Stimulated activated CD4-positive, alpha-beta T cell treated with anti-CD3 and anti-CD28 coated beads, Interleukin-2, amount 100 ng/mL, for 24 hours (primary cell): ENCODE measurements around the gene PLA2G4B.

Source experiments
- DNase-seq, 2 donors: peaks; one replicate each; pipeline ENCODE4 v3.0.0-alpha.2; 2020

PLA2G4B gene

DNA sequence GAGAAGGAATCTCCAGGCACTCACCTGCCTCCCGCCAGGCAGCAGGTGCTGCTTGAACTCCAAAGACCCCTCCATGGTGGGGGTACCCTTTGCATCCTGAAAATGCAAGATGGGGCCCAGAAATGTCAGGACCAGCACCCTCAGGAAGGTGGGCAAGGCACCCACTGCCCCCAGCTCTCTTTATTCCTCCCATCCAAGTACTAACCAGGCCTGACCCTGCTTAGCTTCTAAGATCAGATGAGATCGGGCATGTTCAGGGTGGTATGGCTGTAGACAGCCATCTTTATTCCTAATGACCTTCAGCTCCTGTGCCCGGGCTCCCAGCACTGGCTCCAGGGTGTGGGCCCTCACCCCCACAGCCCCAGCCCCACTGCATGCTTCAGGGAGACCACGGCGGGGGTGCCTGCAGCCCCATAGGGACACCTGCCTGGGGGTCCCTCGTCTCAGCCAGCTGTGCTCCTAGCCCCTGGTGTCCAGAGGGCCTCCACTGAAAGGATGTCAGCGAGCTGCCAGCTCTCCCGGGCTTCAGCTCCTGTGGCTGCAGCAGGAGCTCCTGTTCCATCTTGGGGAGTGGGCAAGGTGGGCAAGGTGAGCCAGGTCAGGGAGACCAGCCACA, 13.2 kb downstream of the PLA2G4B start:
- no peak for DNase-seq

DNA sequence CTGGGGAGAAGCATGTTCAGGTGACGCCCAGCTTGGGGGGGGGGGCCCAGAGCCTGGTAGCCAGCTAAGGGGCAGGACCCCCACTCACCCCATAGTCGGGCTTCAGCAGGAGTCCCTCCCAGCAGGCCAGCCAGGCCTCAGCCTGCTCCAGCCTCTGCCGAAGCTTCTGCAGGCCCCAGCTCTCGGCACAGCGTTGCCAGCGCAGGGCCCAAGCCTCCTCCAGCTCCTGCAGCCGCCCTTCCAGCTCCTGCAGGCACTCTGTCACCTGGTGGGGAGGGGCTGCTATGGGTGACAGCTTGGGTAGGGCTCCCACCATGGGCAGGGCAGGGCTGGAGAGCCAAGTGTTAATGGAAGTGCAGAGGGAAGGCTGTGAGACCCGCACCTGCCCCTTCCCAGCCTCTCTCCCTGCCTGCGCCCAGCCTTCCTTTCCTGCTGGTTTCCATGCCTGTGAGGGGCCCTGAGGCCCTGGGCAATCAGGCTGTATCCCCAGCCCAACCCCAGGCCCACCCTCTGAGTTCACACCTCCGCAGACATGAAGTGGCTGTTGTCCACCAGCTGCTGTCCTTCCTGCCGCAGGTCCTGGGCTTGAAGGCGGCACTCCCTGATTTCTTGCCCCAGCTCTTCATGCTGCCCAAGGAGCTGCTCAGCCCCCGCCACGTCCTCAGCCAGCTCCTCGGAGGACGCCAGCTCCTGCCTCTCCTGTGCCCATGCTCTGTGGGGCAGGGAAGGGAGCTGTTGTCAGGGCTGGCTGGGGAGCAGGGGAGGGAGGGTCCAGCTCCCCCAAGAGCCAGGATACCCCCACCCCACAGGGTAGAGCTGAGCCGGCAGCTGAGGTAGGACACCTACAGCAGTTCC, 14.3 kb downstream of the PLA2G4B start:
- DNase-seq: no peak

DNA sequence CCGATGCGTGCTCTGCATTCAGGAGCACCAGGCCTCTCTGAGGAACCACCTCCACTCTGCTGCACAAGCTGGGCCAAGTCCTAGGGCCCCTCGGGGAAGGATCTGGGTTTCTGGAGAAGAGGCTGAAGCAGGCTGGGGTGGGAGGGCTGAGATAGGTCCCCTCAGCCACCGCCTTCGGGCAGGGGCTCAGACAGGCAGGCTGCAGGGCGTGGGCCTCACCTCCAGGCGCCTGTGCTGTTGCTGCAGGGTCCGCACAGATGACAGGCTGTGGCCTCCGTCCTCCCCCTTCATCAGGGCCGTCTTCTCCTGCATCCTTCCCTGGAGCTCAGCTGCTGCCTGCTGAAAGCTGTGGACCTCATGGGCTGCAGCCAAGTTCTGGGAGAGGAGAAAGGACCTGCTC, 15.2 kb downstream of the PLA2G4B start:
- DNase-seq: no peak

DNA sequence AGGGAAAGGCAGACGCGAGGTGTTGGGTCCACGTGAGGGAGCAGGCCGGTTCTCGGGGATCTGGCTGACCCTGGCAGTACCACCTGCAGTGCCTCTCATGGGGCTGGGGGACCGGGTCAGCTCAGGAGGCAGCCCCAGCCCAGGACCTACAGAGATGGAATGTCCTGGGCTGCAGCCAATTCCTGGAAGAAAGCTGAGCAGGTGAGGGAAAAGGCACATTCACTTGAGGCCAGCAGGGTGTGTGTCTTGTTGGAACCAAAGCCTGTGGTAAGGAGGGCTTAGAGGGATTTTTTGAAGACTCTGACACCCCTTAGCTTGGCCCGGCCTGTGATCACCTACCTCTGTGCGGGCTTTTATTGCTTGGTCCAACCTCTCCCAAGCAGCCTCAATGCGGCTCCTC, 15.8 kb downstream of the PLA2G4B start:
- no peak for DNase-seq

DNA sequence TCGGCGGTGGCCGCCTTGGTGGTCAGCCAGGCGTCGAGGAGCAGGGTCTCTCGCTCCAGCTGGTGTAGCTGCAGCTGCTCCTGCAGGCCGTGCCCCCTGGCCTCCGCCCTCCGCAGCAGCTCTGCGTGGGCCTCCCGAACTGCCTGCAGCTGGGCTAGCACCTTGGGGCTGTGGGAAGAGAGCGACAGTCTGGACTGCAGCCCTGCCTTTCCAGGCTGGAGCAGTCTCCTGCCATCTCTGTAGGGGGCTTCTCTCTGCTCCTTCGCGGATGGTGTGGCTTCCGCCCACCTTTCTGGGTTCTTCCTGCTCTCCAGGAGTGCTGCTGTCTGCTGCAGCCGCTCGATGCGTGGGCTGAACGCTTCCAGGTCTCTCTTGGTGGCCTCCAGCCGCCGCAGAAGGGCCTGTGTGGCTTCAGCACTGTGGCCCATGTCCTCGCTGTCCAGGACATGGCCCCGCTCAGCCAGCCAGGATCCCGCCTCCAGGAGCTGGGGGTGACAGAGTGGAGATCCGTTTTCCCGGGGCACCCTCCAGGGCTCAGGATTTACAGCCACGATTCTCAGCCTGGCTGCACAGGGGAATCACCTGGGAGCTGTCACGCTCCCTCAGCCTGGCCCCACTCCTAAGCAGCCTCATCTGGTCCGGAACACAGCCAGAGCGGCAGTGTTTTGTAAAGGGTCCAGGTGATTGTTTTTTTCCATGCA, 16.8 kb downstream of the PLA2G4B start:
- no peak for DNase-seq

DNA sequence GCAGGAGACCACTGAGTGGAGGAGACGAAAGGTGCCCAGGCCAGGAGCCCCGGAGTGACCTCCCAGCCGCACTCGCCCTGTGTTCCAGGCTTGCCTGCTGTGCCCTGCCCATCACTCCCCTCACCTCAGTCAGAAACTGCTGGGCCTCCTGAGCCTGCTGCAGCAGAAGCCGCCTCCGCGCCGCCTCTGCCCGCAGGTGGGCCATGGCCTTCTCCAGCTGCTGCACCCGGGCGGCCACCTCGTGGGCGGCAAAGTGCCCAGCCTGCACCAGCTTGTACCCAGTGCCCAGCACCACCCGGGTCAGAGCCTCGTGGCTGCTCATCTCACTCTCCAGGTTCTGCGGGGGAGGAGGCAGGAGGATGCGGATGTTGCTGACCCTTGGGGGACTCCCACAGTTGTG, 17.6 kb downstream of the PLA2G4B start:
- DNase-seq: no peak

DNA sequence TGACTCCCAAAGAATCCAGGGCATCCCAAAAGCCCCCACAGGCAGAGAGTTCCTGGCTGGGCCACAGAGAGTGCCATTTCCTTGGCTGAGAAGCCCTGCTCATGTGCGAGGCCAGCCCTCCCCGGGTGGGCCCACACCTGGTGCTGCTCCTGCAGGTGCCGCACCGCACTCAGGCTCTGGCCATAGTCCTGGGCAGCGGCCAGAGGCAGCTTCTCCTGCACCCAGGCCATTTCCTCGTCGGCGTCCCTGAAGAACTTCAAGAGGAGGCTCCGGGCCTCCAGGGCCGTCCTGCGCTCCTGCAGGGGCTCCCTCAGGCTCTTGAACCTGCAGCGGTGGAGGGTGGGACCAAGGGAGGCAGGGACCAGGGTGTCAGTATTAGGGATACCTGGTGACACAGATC, 18.1 kb downstream of the PLA2G4B start:
- DNase-seq: no peak

DNA sequence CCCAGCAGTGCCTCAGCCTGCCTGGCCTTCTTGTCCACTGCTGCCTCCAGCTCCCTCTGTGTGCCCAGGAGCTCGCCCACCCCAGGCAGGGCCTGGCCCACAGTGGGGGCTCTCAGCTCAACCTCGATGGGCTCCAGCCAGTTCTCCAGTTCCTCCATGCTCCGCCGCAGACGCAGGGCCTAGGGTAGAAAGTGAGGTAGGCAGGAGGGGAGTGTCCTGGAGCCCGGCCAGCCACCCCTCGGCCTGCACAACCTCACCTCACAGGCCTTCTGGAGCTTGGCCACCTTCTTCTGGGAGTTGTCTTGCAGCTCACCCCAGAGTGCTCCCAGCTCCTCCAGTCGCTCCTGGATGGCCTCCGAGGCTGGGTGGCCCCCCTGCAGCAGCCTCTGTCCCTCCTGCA, 18.7 kb downstream of the PLA2G4B start:
- DNase-seq: no peak

DNA sequence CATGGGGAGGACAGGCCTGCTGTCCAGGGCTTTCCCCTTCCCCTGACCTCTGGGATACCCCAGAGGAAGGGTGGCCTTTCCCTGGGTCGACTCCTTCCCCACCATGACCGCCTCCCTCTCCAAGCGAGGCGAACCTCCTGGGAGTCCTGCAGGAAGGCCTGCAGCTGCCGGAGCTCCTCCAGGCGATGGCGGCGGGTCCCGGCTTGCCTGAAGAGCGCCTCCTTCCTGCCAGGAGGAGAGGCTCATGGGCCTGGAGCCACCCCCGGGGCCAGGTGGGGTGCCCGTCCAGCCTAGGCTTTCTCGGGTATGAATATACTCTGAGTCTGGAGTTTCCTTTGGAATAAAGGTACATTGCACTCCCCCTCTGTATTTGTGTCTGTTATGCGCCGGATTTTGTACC, 20.1 kb downstream of the PLA2G4B start:
- DNase-seq: no peak

DNA sequence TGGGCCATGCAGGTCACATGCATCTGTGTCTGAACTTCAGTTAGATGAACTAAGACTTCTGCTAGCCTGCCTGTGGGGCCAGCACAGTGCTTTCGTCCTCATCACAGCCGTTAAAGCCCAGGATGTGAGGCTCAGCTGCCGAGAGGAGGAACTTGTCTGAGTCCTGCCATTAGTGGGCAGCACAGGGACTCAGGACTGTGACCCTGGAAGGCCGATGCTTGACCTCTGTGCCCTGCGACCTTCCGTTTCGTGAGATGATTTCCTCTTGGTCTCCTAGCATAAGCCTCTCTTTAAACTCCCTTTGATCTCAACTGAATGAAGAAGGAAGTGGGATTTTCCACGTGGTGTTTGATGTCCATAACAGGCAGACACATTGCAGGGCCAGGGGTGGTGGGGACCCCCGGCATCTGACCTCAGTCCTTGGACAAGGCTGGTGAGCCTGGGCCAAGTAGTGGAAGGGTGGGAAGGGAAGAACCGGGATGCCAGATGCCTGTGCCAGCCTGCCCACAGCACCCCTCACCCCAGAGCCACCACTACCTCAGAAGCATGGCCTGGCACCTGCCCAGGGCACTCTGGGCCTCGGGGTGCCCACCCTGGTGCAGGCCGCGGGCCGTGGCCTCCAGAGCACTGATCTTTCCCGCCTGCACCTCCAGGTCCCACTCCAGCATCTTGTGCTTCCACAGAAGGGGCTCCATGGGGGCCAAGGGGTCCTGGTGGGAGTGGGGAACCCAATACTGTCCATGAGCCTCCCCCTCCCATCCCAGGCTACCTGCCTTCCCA, 21.6 kb downstream of the PLA2G4B start:
- DNase-seq: no peak

DNA sequence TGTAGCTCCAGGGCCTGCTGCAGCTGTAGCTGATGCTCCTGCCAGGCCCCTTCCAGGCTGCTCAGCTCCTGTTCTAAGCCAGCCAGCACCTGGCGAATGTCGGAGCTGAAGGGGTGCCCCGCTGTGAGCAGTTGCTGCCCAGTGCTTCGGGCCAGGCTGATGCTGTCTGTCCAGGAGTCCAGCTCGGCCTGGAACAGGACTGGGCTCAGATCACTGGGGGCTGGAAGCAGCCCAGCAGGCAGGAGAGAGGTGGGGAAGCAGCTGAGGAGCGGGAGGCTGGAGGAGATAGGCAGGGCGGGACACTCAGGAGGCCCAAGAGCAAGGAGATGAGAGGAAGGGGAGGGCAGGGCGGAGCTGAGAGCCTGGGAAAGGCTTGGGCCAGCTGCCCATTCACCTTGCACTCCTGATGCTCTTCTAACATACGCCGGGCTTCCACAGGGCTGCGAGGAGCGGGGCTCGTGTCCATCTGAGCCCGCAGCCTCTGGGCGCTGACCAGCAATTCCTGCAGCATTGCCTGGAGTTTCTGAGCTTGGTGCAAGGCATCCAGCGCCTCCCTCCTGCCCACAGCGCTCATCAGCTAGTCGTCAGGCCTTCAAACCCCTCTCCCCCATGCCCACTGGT, 23.2 kb downstream of the PLA2G4B start:
- DNase-seq: no peak

DNA sequence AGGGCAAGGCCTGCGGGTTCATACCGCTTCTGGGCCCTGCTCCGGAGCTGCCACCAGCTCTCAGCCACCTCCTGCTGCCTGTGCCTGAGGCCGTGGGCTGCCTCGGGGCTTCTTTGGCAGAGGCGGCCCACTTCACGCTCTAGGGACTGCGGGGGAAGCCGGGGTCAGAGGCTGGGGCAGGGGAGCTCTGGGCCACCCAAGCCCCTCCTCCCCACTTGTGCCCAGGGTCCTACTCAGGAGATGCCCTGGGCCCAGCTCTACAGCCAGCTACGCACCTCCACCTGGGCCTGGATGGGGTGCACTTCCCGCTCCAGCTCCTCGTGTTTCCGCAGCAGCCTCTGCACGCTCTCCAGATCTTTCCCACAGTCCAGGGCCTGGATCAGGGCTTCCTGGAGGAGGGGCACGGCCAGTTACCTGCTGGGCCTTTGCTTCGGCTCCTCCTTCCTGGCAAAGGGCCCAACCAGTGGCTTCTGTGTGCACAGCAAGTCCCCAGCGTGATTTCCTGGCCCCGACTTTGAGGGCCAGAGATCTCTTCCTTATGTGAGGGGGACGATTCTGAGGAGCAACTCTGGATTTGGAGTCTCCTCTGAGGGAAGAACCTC, 24.0 kb downstream of the PLA2G4B start:
- DNase-seq: no peak

DNA sequence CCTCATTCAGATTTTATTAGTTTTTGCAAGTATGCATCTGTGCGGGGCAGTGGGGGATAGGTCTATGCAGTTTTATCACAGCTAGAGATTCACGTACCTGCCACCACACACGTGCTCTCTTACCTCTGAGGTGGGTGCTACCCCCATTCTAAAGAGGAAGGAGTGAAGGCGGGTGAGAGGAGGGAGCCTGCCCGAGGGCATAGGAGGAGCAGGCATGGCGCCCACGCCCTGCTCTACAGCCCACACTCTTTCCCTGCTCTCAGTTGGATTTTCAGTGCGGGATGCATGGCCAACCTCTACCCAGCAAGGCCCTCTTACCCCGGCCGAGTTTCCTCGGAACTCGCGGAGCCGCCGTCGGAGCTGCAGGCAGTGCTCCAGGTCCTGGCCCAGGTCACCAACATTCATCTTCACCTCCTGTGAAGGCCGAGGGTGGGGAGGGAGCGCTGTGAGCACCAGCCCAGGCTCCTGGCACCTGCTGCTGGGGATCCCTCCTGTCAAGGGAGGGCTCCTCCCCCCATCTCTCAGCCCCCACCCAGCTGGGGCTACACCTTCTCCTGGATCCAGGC, 26.9 kb downstream of the PLA2G4B start:
- DNase-seq: no peak

DNA sequence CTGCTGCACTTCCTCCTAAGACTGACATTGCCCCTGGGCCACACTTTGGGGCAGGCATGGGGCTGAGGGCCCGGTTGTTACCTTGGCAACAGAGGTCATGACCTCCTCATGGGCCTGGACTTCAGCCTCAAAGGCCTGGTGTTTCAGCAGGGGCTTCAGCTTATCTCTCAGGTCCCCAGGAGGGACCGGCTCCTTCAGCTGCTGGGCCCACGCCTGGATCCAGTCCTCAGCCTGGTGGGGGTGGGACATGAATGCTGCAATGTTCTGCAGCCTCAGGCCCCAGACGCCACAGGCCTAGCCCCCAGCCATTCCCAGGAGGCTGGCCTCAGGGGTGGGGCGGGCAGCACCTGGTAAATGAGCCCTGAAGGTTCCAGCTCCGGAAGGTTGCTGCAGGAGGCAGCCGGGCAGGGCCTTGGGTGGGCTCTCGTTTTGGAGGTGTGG, 27.6 kb downstream of the PLA2G4B start:
- DNase-seq: no peak

DNA sequence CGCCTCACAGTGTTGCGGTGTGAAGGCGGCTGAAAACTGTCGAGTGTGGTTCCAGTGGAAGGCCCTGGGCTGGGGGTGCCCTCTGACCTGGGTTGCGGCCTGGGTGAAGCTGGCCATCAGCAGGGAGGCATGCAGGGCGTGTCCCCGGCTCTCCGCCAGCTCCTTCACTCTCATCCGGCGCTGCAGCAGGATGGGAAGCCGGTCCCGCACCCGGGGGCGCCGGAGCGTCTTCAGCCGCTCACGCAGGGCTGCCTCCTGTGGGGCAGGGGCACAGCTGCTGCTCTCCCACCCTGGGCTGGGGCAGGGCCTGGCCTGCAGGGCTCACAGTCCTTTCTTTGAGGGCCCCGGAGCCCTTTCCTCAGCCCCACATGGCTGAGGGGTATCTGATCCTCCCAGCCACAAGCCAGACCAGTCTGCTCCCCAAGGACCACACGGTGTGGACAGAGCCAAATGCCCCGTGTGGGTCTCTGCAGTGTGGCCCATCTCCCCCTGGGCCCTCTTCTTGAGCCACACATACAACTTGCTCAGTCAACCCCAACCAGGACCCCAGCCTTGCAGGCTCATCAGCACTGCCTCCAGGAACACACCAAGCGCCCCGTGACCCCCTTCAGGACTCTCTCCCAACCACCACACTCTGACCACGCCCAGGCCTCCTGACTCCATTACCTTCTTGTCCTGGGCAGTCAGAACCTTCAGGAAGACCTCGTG, 28.4 kb downstream of the PLA2G4B start:
- no peak for DNase-seq

DNA sequence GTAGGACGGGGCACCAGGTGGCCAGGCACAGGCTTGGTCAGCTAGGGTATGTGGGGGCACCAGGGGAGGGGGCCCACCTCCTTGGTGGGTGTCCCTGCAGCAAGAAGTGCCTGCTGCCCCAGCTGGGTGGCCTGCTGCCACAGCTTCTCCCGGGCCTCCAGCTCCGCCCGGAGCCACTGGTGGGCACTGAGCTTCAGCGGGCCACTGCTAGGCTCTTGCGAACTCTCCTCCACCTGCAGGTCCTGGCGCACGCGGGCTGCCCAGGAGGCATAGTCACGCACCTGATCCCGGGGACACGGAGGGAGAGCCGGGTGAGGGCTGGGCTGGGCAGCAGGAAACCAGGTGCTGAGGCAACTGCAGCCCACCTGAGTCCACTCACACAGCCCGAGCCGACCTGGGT, 29.7 kb downstream of the PLA2G4B start:
- DNase-seq: no peak

DNA sequence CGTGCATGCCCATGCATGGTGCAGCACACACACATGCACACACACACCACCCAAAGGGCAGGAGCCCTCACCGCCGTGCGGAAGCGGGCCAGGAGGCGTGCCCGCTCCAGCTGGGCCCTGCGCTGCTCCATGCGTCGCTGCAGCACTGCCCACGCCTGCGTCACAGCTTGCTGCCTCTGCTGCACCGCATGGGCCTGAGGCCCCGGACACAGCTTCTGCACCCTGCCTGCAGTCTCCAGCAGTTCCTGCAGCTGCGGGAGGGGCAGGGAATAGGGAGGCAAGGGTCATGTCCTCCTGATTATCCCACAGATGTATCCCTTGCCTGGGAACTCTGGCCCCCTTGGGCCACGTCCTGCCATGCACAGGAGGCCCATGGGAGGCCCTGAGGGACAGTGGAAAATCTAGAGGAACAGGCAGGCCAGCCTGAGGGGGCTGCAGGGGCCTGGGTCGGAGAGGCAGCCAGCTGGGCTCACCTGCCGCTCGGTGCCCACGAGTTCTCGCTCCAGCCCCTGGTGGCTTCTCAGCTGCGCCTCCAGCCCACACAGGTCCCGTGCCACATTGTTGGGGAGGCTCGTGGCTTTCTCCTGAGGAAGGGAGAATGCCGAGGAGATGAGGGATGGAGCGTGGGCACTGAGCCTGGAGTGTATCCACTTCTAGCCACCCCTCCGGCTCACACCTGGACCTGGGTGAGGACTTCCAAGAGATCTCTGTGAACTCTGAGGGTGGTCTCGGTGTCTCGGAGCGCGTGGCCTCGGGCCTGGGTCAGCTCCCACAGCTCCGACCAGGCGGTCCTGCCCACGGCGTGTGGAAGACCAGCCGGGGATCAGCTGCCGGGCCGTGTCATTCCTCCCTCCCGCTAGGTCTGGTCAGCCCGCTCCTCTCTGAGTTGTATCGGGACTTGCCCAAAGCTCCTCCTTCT, 31.4 kb downstream of the PLA2G4B start:
- DNase-seq: no peak

DNA sequence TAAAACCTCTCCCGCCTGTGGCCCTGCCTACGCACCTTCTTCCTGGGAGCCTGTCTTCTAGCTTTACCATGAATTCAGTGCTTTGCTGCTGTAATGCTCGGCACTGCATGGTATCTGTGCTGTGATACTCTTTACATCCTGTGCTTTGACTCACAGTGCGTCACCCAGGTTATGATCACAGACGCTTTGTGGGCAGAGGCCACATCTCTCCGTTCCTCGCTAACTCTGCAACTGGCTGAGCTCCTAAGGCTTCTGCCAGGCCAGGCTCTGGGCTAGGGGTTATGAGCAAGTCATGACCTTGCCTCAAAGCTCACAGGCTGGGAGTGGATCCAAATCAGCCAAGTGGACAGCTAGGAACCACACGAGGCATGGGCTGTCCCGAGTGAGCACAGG, 32.0 kb downstream of the PLA2G4B start:
- DNase-seq: peak; percentile 49 to 62

DNA sequence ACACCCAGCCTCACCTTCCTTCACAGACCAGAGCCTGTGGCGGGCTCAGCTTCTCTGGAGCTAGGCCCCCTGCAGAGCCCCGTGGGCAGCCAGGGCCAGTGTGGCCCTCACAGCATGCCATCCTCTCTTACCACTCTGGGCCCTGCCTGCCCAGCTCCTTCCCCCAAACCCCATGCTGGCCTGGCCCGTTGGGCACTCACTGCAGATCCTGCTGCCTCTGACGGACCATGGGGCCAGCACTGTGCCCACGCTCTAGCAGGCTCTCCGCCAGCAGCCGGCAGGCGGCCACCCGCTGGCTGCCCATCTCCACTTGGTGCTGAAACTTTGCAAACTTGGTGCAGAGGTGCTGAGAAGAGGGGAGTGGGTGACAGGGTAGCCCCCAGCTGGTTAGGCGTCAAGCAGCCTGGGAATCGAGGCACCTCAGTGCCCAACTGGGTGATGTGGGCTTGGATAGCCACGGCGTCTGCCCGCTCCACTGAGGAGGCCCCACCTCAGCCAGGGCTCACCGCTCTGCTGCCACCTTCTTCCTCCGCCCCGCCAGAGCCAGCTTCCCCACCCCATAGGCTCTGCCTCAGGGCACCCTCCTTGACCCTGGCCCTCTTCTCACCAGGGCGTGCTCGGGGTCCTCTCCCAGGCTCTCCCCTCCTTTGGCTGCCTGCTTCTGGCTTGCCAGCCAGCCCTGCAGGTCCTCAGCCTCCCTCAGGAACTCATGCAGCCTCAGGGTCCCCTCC, 32.7 kb downstream of the PLA2G4B start:
- no peak for DNase-seq
